IPS-11a (cell line): Measurements from ENCODE around the gene ADAMTS10.
A peak's percentile ranks its signal among the peaks of the same experiment; 100 is the strongest.
"Not testable (repeated sequence)": the region's sequence is repeated elsewhere in the genome, so short reads cannot be mapped to it uniquely, and the experiment has no call there.

Source experiments
- H3K4me3 ChIP-seq: one replicate; pipeline ENCODE4 v1.5.1; 2013; ENCODE audit warnings: low read depth, low read length, control low read depth

ADAMTS10 gene

GRCh38 chr19:8596168-8596567 lies 14.3 kb downstream of the ADAMTS10 start:
- H3K4me3 ChIP-seq, result no peak overlapping the region

- no peak overlapping the region for H3K4me3 ChIP-seq
These were observed 14.9 kb downstream of the ADAMTS10 start for GRCh38 chr19:8595651-8596050.

- H3K4me3 ChIP-seq, result no peak overlapping the region
These were observed 16.6 kb downstream of the ADAMTS10 start for GRCh38 chr19:8593931-8594330.

- H3K4me3 ChIP-seq, result peak overlapping the region; percentile 43
These were observed 18.1 kb downstream of the ADAMTS10 start for GRCh38 chr19:8592231-8593009.

GRCh38 chr19:8589177-8589714 lies 21.3 kb downstream of the ADAMTS10 start:
- no peak overlapping the region for H3K4me3 ChIP-seq

GRCh38 chr19:8585894-8586750 lies 24.4 kb downstream of the ADAMTS10 start:
- no peak overlapping the region for H3K4me3 ChIP-seq

- no peak overlapping the region for H3K4me3 ChIP-seq
These were observed 25.3 kb downstream of the ADAMTS10 start for GRCh38 chr19:8584965-8585893.

- no peak overlapping the region for H3K4me3 ChIP-seq
These were observed 29.7 kb downstream of the ADAMTS10 start for GRCh38 chr19:8580710-8581281.

- no peak overlapping the region for H3K4me3 ChIP-seq
These were observed 31.8 kb downstream of the ADAMTS10 start for GRCh38 chr19:8578642-8579265.

GRCh38 chr19:8577741-8578140 lies 32.8 kb downstream of the ADAMTS10 start:
- H3K4me3 ChIP-seq, result no peak overlapping the region

- no peak within 1 kb of the TSS for H3K4me3 ChIP-seq
These were observed 33.3 kb downstream of the ADAMTS10 start, which contains the start of gene MYO1F for GRCh38 chr19:8577247-8577646. TSS of gene MYO1F (minus strand) at chr19:8577442. CDS start at chr19:8577309, 133 bp downstream.

GRCh38 chr19:8576273-8576993 lies 34.1 kb downstream of the ADAMTS10 start:
- H3K4me3 ChIP-seq, result no peak overlapping the region

GRCh38 chr19:8575467-8575997 lies 35.0 kb downstream of the ADAMTS10 start:
- no peak overlapping the region for H3K4me3 ChIP-seq

GRCh38 chr19:8574619-8574922 lies 35.9 kb downstream of the ADAMTS10 start:
- H3K4me3 ChIP-seq, result not testable (repeated sequence)

GRCh38 chr19:8573316-8573715 lies 37.2 kb downstream of the ADAMTS10 start:
- H3K4me3 ChIP-seq, result no peak overlapping the region

- H3K4me3 ChIP-seq, result no peak overlapping the region
These were observed 39.5 kb downstream of the ADAMTS10 start for GRCh38 chr19:8571006-8571411.

- no peak overlapping the region for H3K4me3 ChIP-seq
These were observed 41.3 kb downstream of the ADAMTS10 start for GRCh38 chr19:8569066-8569771.

GRCh38 chr19:8567522-8568172 lies 42.9 kb downstream of the ADAMTS10 start:
- no peak overlapping the region for H3K4me3 ChIP-seq
